ENCODE data around the gene GAGE2A. TPM values are rescaled to one million over a fixed set of nuclear protein-coding genes. Genes with fewer than 3 reads are reported as not detected.

GAGE2A gene, protein sequence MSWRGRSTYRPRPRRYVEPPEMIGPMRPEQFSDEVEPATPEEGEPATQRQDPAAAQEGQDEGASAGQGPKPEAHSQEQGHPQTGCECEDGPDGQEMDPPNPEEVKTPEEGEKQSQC
- total RNA-seq, result not detected in 2 replicates

DNA sequence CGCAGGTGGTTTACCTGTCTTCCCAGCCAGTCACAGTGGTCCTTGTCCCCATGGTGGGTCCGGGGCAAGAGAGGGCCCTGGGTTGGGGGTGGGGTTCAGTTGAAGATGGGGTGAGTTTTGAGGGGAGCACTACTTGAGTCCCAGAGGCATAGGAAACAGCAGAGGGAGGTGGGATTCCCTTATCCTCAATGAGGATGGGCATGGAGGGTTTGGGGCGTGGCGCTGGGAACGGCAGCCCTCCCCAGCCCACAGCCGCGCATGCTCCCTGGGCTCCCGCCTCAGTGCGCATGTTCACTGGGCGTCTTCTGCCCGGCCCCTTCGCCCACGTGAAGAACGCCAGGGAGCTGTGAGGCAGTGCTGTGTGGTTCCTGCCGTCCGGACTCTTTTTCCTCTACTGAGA, at the start of gene GAGE2A:
Gene GAGE2A, plus strand, starts transcription at position 301 of the 400 bp plus-strand sequence. CDS start 1,155 bp downstream, outside the sequence.

DNA sequence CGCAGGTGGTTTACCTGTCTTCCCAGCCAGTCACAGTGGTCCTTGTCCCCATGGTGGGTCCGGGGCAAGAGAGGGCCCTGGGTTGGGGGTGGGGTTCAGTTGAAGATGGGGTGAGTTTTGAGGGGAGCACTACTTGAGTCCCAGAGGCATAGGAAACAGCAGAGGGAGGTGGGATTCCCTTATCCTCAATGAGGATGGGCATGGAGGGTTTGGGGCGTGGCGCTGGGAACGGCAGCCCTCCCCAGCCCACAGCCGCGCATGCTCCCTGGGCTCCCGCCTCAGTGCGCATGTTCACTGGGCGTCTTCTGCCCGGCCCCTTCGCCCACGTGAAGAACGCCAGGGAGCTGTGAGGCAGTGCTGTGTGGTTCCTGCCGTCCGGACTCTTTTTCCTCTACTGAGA, 47.9 kb upstream of the GAGE2A start, which contains the start of gene GAGE12D:
Gene GAGE12D, plus strand, starts transcription at position 301 of the 400 bp plus-strand sequence. CDS start 1,155 bp downstream, outside the sequence.

DNA sequence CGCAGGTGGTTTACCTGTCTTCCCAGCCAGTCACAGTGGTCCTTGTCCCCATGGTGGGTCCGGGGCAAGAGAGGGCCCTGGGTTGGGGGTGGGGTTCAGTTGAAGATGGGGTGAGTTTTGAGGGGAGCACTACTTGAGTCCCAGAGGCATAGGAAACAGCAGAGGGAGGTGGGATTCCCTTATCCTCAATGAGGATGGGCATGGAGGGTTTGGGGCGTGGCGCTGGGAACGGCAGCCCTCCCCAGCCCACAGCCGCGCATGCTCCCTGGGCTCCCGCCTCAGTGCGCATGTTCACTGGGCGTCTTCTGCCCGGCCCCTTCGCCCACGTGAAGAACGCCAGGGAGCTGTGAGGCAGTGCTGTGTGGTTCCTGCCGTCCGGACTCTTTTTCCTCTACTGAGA, 38.3 kb upstream of the GAGE2A start, which contains the start of gene GAGE12E:
Gene GAGE12E, plus strand, starts transcription at position 301 of the 400 bp plus-strand sequence. CDS start 1,155 bp downstream, outside the sequence.

DNA sequence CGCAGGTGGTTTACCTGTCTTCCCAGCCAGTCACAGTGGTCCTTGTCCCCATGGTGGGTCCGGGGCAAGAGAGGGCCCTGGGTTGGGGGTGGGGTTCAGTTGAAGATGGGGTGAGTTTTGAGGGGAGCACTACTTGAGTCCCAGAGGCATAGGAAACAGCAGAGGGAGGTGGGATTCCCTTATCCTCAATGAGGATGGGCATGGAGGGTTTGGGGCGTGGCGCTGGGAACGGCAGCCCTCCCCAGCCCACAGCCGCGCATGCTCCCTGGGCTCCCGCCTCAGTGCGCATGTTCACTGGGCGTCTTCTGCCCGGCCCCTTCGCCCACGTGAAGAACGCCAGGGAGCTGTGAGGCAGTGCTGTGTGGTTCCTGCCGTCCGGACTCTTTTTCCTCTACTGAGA, 28.8 kb upstream of the GAGE2A start, which contains the start of gene GAGE12F:
Gene GAGE12F, plus strand, starts transcription at position 301 of the 400 bp plus-strand sequence. CDS start 1,155 bp downstream, outside the sequence.

DNA sequence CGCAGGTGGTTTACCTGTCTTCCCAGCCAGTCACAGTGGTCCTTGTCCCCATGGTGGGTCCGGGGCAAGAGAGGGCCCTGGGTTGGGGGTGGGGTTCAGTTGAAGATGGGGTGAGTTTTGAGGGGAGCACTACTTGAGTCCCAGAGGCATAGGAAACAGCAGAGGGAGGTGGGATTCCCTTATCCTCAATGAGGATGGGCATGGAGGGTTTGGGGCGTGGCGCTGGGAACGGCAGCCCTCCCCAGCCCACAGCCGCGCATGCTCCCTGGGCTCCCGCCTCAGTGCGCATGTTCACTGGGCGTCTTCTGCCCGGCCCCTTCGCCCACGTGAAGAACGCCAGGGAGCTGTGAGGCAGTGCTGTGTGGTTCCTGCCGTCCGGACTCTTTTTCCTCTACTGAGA, 19.2 kb upstream of the GAGE2A start, which contains the start of gene GAGE12G:
Gene GAGE12G, plus strand, starts transcription at position 301 of the 400 bp plus-strand sequence. CDS start 1,155 bp downstream, outside the sequence.

DNA sequence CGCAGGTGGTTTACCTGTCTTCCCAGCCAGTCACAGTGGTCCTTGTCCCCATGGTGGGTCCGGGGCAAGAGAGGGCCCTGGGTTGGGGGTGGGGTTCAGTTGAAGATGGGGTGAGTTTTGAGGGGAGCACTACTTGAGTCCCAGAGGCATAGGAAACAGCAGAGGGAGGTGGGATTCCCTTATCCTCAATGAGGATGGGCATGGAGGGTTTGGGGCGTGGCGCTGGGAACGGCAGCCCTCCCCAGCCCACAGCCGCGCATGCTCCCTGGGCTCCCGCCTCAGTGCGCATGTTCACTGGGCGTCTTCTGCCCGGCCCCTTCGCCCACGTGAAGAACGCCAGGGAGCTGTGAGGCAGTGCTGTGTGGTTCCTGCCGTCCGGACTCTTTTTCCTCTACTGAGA, 9.6 kb upstream of the GAGE2A start, which contains the start of gene GAGE12H:
Gene GAGE12H, plus strand, starts transcription at position 301 of the 400 bp plus-strand sequence. CDS start 1,155 bp downstream, outside the sequence.

DNA sequence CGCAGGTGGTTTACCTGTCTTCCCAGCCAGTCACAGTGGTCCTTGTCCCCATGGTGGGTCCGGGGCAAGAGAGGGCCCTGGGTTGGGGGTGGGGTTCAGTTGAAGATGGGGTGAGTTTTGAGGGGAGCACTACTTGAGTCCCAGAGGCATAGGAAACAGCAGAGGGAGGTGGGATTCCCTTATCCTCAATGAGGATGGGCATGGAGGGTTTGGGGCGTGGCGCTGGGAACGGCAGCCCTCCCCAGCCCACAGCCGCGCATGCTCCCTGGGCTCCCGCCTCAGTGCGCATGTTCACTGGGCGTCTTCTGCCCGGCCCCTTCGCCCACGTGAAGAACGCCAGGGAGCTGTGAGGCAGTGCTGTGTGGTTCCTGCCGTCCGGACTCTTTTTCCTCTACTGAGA, 9.4 kb downstream of the GAGE2A start, which contains the start of gene GAGE1:
Gene GAGE1, plus strand, starts transcription at position 301 of the 400 bp plus-strand sequence. CDS start 1,155 bp downstream, outside the sequence.

Other genes starting within 250 kb of the GAGE2A start
- not detected in 2 replicates for gene GAGE12C, start 57.3 kb upstream of the GAGE2A start, total RNA-seq
- not detected in 2 replicates for gene GAGE12D, start 47.8 kb upstream of the GAGE2A start, total RNA-seq
- gene GAGE12E, start 38.2 kb upstream of the GAGE2A start, total RNA-seq, result not detected in 2 replicates
- gene GAGE12F, start 28.7 kb upstream of the GAGE2A start, total RNA-seq, result not detected in 2 replicates
- not detected in 2 replicates for gene GAGE12G, start 19.1 kb upstream of the GAGE2A start, total RNA-seq
- not detected in 2 replicates for gene GAGE12H, start 9.5 kb upstream of the GAGE2A start, total RNA-seq
- not detected in 2 replicates for gene GAGE1, start 9.5 kb downstream of the GAGE2A start, total RNA-seq
- gene PAGE1, start 106.5 kb downstream of the GAGE2A start, total RNA-seq, result not detected in 2 replicates
- gene PAGE4, start 239.8 kb downstream of the GAGE2A start, total RNA-seq, result not detected in 2 replicates

Measured in tracheal epithelial cell (primary cell).